Liver (tissue), 9 donors: ENCODE measurements around the gene METAP2. TPM values are rescaled to one million over a fixed set of nuclear protein-coding genes. Genes with fewer than 3 reads are reported as not detected.

Experiments used
- DNase-seq: peaks from one replicate; pipeline ENCODE4 v3.0.0-alpha.2; 2017; ENCODE audit warnings: low spot score
- H3K27ac ChIP-seq, 2 donors: one replicate each; pipeline ENCODE4 v1.7.0; 2013; ENCODE audit warnings: inconsistent platforms in 2 of 2, low read length in 2 of 2, control low read depth in 1 of 2, low read depth in 1 of 2, mild to moderate bottlenecking in 1 of 2
- H3K27me3 ChIP-seq, 4 donors: one replicate each; pipeline versions ENCODE4 v1.6.1 to v1.7.0; 2013; ENCODE audit warnings: low read length in 3 of 4, inconsistent platforms in 1 of 4, mild to moderate bottlenecking in 1 of 4, moderate library complexity in 1 of 4; ENCODE audit not compliant: control insufficient read depth in 4 of 4, insufficient read depth in 4 of 4
- H3K36me3 ChIP-seq, 4 donors: one replicate each; pipeline versions ENCODE4 v1.6.1 to v1.7.0; 2013; ENCODE audit warnings: low read length in 3 of 4, mild to moderate bottlenecking in 3 of 4, low read depth in 1 of 4, moderate library complexity in 1 of 4; ENCODE audit not compliant: control insufficient read depth in 4 of 4, insufficient read depth in 3 of 4
- H3K4me1 ChIP-seq, 4 donors: one replicate each; pipeline versions ENCODE4 v1.6.1 to v1.7.0; 2013; ENCODE audit warnings: low read length in 3 of 4, mild to moderate bottlenecking in 3 of 4, moderate library complexity in 1 of 4; ENCODE audit not compliant: control insufficient read depth in 4 of 4, insufficient read depth in 4 of 4
- H3K4me3 ChIP-seq, 3 donors: one replicate each; pipeline versions ENCODE4 v1.6.1 to v1.7.0; 2013; ENCODE audit warnings: low read length in 3 of 3, control low read depth in 1 of 3, low read depth in 1 of 3, mild to moderate bottlenecking in 1 of 3
- H3K9ac ChIP-seq, 2 donors: one replicate each; pipeline ENCODE4 v1.7.0; 2013; ENCODE audit warnings: low read length in 2 of 2, mild to moderate bottlenecking in 2 of 2, moderate library complexity in 2 of 2, control low read depth in 1 of 2, low read depth in 1 of 2
- H3K9me3 ChIP-seq, 4 donors: one replicate each; pipeline versions ENCODE4 v1.6.1 to v1.7.0; 2013; ENCODE audit warnings: low read length in 3 of 4; ENCODE audit not compliant: control insufficient read depth in 4 of 4
- FOXA1 ChIP-seq: IDR thresholded peaks from 2 replicates; pipeline ENCODE4 v1.6.1; 2016; ENCODE audit warnings: antibody characterized with exemption
- FOXA2 ChIP-seq: IDR thresholded peaks from 2 replicates; pipeline ENCODE4 v1.6.1; 2016; ENCODE audit warnings: antibody characterized with exemption
- GABPA ChIP-seq, 2 donors: IDR thresholded peaks in 1 of 2; conservative IDR thresholded peaks in 1 of 2; 2 replicates each; pipeline ENCODE4 v1.6.1; 2016; ENCODE audit warnings: antibody characterized with exemption in 2 of 2, mild to moderate bottlenecking in 1 of 2, moderate library complexity in 1 of 2
- HNF4A ChIP-seq, 2 donors: conservative IDR thresholded peaks; 2 replicates each; pipeline ENCODE4 v1.6.1; 2016; ENCODE audit warnings: antibody characterized with exemption in 2 of 2, mild to moderate bottlenecking in 2 of 2
- HNF4G ChIP-seq: IDR thresholded peaks from 2 replicates; pipeline ENCODE4 v1.6.1; 2016; ENCODE audit warnings: antibody characterized with exemption
- JUND ChIP-seq, 2 donors: IDR thresholded peaks; 2 replicates each; pipeline ENCODE4 v1.6.1; 2016; ENCODE audit warnings: antibody characterized with exemption in 2 of 2
- NR2F2 ChIP-seq: IDR thresholded peaks from 2 replicates; pipeline ENCODE4 v1.6.1; 2016; ENCODE audit warnings: antibody characterized with exemption
- RXRA ChIP-seq, 2 donors: IDR thresholded peaks; 2 replicates each; pipeline ENCODE4 v1.6.1; 2017 to 2018; ENCODE audit warnings: antibody characterized with exemption in 2 of 2, mild to moderate bottlenecking in 1 of 2
- TAF1 ChIP-seq: conservative IDR thresholded peaks from 2 replicates; pipeline ENCODE4 v1.6.1; 2016; ENCODE audit warnings: antibody characterized with exemption, mild to moderate bottlenecking
- YY1 ChIP-seq: IDR thresholded peaks from 2 replicates; pipeline ENCODE4 v1.6.1; 2016; ENCODE audit warnings: antibody characterized with exemption, mild to moderate bottlenecking
- WGBS: extraction: QIAGEN DNeasy Blood & Tissue Kit; methylation state at CpG from one replicate; pipeline ENCODE4 v1.1.7; 2013; 5-methylcytosine and 5-hydroxymethylcytosine counted together
- polyA plus RNA-seq, 2 donors: library from polyadenylated mRNA; stranded (reverse) in 1 of 2; unstranded in 1 of 2; fragments of 200-250 nt in 1 of 2; fragments of >200 nt in 1 of 2; fragmentation: Nextera tagmentation in 1 of 2; extraction: Ambion mirVana in 1 of 2; gene quantifications; one replicate each; pipeline versions ENCODE4 v1.2.1 to v1.2.3, GENCODE V29; 2013 to 2015
- total RNA-seq, 2 donors: library from RNA; depleted of rRNA; stranded (reverse); fragments of >200 nt; gene quantifications; one replicate each; pipeline ENCODE4 v1.2.3, GENCODE V29; 2014
- TF ChIP-seq, protein P1 (sequence below): IDR thresholded peaks from 2 replicates; pipeline ENCODE4 v1.6.1; 2016; ENCODE audit warnings: antibody characterized with exemption
- TF ChIP-seq, protein P2 (sequence below): IDR thresholded peaks from 2 replicates; pipeline ENCODE4 v1.6.1; 2016; ENCODE audit warnings: antibody characterized with exemption
- TF ChIP-seq, protein P3 (sequence below): IDR thresholded peaks from 2 replicates; pipeline ENCODE4 v1.6.1; 2016; ENCODE audit warnings: antibody characterized with exemption, mild to moderate bottlenecking
- TF ChIP-seq, protein P4 (sequence below): fragments of 150-350 bp; IDR thresholded peaks from 2 replicates; pipeline ENCODE4 v1.5.1; 2017; ENCODE audit warnings: improper control_type of control experiment, low read depth, low read length; ENCODE audit not compliant: missing input control
- TF ChIP-seq, protein P5 (sequence below): IDR thresholded peaks from 2 replicates; pipeline ENCODE4 v1.6.1; 2016; ENCODE audit warnings: antibody characterized with exemption
- donor health status: healthy.
- donor health status: healthy.
- donor health status: healthy.
- donor health status: healthy.
- donor health status: healthy.

Gene METAP2
- total and polyA plus RNA-seq, 4 donors = 31.2 to 45.7 (median 35.7) TPM

DNA sequence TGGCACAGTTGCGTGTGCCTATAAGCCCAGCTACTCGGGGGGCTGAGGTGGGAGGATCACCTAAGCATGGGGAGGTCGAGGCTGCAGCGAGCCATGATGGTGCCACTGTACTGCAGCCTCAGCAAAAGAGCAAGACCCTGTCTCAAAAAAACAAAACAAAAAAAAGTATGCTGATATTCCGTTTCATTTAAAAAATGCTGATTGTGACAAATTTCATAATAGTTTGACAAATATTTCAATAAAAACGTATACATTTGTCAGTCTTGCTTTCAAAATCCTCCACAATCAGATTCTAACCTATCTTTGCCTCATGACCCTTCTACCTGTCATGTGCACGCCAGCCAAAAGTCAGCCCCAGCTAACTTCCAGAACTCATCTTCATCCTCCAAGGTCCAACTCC lies 67.5 kb downstream of the METAP2 start:
- Histone ChIP-seq H3K9me3 (no peaks in the 10 kb centered on the region), H3K36me3 (no peaks in the 10 kb centered on the region), H3K4me3 (no peak overlapping the region), H3K9ac (no peak overlapping the region), H3K4me1 (no peaks in the 10 kb centered on the region), H3K27me3 (peaks cover 0 to under 1% (median 0%) of the 10 kb centered on the region in 4 donors), H3K27ac (no peak overlapping the region)
- no peak for DNase-seq
- TF ChIP-seq, protein P1, sequence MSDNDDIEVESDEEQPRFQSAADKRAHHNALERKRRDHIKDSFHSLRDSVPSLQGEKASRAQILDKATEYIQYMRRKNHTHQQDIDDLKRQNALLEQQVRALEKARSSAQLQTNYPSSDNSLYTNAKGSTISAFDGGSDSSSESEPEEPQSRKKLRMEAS = no peak
- TF ChIP-seq NR2F2 = no peak
- TF ChIP-seq, protein P2, sequence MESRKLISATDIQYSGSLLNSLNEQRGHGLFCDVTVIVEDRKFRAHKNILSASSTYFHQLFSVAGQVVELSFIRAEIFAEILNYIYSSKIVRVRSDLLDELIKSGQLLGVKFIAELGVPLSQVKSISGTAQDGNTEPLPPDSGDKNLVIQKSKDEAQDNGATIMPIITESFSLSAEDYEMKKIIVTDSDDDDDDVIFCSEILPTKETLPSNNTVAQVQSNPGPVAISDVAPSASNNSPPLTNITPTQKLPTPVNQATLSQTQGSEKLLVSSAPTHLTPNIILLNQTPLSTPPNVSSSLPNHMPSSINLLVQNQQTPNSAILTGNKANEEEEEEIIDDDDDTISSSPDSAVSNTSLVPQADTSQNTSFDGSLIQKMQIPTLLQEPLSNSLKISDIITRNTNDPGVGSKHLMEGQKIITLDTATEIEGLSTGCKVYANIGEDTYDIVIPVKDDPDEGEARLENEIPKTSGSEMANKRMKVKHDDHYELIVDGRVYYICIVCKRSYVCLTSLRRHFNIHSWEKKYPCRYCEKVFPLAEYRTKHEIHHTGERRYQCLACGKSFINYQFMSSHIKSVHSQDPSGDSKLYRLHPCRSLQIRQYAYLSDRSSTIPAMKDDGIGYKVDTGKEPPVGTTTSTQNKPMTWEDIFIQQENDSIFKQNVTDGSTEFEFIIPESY = no peak
- TF ChIP-seq RXRA (IDR thresholded peaks at IDR 0.05) = no peak
- no peak for TF ChIP-seq GABPA (IDR thresholded peaks at IDR 0.05 in 1 of 2, conservative IDR thresholded peaks at IDR 0.05 in 1 of 2)
- no peak for TF ChIP-seq TAF1
- TF ChIP-seq JUND (IDR thresholded peaks at IDR 0.05) = no peak
- no peak for TF ChIP-seq FOXA1
- no peak for TF ChIP-seq FOXA2
- no peak for TF ChIP-seq HNF4G
- TF ChIP-seq HNF4A (conservative IDR thresholded peaks at IDR 0.05) = no peak
- TF ChIP-seq, protein P3, sequence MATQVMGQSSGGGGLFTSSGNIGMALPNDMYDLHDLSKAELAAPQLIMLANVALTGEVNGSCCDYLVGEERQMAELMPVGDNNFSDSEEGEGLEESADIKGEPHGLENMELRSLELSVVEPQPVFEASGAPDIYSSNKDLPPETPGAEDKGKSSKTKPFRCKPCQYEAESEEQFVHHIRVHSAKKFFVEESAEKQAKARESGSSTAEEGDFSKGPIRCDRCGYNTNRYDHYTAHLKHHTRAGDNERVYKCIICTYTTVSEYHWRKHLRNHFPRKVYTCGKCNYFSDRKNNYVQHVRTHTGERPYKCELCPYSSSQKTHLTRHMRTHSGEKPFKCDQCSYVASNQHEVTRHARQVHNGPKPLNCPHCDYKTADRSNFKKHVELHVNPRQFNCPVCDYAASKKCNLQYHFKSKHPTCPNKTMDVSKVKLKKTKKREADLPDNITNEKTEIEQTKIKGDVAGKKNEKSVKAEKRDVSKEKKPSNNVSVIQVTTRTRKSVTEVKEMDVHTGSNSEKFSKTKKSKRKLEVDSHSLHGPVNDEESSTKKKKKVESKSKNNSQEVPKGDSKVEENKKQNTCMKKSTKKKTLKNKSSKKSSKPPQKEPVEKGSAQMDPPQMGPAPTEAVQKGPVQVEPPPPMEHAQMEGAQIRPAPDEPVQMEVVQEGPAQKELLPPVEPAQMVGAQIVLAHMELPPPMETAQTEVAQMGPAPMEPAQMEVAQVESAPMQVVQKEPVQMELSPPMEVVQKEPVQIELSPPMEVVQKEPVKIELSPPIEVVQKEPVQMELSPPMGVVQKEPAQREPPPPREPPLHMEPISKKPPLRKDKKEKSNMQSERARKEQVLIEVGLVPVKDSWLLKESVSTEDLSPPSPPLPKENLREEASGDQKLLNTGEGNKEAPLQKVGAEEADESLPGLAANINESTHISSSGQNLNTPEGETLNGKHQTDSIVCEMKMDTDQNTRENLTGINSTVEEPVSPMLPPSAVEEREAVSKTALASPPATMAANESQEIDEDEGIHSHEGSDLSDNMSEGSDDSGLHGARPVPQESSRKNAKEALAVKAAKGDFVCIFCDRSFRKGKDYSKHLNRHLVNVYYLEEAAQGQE = no peak
- TF ChIP-seq YY1 = no peak
- 81% methylated on average over 7 of the region's 7 CpGs for WGBS

DNA sequence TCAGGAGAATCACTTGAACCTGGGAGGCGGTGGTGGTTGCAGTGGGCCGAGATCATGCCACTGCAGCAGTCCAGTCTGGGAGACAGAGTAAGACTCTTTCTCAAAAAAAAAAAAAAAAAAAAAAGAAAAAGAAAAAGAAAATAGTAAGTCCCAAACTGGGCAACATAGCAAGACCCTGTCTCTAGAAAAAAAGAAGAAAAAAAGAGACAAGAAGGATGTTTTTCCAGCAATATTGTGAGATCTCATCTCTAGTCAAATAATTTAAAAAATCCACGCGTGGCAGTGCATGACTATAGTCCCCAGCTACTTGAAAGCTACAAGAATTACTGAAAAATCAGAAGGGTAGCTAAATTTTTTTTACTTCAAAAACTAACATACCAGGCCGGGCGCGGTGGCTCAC lies 69.4 kb downstream of the METAP2 start:
- H3K9me3 ChIP-seq = peaks cover 0 to 2% (median 0%) of the 10 kb centered on the region in 4 donors
- H3K4me3 ChIP-seq = no peak overlapping the region
- H3K9ac ChIP-seq = no peak overlapping the region
- H3K27me3 ChIP-seq = peaks cover 0 to 7% (median 0%) of the 10 kb centered on the region in 4 donors
- peaks cover 0 to 7% (median 4%) of the 10 kb centered on the region in 4 donors for H3K4me1 ChIP-seq
- TF ChIP-seq, protein P4, sequence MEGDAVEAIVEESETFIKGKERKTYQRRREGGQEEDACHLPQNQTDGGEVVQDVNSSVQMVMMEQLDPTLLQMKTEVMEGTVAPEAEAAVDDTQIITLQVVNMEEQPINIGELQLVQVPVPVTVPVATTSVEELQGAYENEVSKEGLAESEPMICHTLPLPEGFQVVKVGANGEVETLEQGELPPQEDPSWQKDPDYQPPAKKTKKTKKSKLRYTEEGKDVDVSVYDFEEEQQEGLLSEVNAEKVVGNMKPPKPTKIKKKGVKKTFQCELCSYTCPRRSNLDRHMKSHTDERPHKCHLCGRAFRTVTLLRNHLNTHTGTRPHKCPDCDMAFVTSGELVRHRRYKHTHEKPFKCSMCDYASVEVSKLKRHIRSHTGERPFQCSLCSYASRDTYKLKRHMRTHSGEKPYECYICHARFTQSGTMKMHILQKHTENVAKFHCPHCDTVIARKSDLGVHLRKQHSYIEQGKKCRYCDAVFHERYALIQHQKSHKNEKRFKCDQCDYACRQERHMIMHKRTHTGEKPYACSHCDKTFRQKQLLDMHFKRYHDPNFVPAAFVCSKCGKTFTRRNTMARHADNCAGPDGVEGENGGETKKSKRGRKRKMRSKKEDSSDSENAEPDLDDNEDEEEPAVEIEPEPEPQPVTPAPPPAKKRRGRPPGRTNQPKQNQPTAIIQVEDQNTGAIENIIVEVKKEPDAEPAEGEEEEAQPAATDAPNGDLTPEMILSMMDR = no peak
- TF ChIP-seq, protein P5, sequence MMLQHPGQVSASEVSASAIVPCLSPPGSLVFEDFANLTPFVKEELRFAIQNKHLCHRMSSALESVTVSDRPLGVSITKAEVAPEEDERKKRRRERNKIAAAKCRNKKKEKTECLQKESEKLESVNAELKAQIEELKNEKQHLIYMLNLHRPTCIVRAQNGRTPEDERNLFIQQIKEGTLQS = no peak
- TF ChIP-seq HNF4A (conservative IDR thresholded peaks at IDR 0.05) (no peak), GABPA (IDR thresholded peaks at IDR 0.05 in 1 of 2, conservative IDR thresholded peaks at IDR 0.05 in 1 of 2) (no peak), HNF4G (no peak), FOXA1 (no peak), YY1 (no peak)
- TF ChIP-seq, protein P1 = no peak
- no peak overlapping the region for H3K27ac ChIP-seq
- no peaks in the 10 kb centered on the region for H3K36me3 ChIP-seq
- WGBS = 96% methylated on average over 7 of the region's 7 CpGs
- no peak for DNase-seq
